Activated CD4-positive, alpha-beta memory T cell treated with anti-CD3 and anti-CD28 coated beads, Interleukin-2, amount 10 ng/mL, durations not matched to agents 7 days and 5 days (primary cell): Measurements from ENCODE around the gene PHLDA3. TPM values are rescaled to one million over a fixed set of nuclear protein-coding genes. Genes with fewer than 3 reads are reported as not detected.
A peak's percentile ranks its signal among the peaks of the same experiment; 100 is the strongest.
"Not testable (repeated sequence)": the region's sequence is repeated elsewhere in the genome, so short reads cannot be mapped to it uniquely, and the experiment has no call there.

Experiments
- CTCF ChIA-PET: fragments of 350-600 bp; sonication (Branson Sonifier 250); formaldehyde crosslinking; loops from one replicate; lab custom pipeline; 2021; ENCODE audit warnings: antibody characterized with exemption, inconsistent platforms; lab: Charles Lee
- POLR2A ChIA-PET: fragments of 350-600 bp; sonication (Branson Sonifier 250); formaldehyde crosslinking; loops from one replicate; lab custom pipeline; 2021; ENCODE audit warnings: antibody characterized with exemption; lab: Charles Lee
- DNase-seq: peaks from one replicate; pipeline ENCODE4 v3.0.0-alpha.2; 2020
- H3K27ac Mint-ChIP-seq: one replicate; pipeline ENCODE4 v1.8.0; 2021; ENCODE audit warnings: mild to moderate bottlenecking, mixed read lengths
- H3K27me3 Mint-ChIP-seq: one replicate; pipeline ENCODE4 v1.8.0; 2021; ENCODE audit warnings: mixed read lengths
- H3K36me3 Mint-ChIP-seq: one replicate; pipeline ENCODE4 v1.8.0; 2021; ENCODE audit warnings: low read depth, mixed read lengths
- H3K4me1 Mint-ChIP-seq: one replicate; pipeline ENCODE4 v1.8.0; 2021; ENCODE audit warnings: mixed read lengths
- H3K4me3 Mint-ChIP-seq: one replicate; pipeline ENCODE4 v1.8.0; 2021; ENCODE audit warnings: mild to moderate bottlenecking, mixed read lengths
- H3K9me3 Mint-ChIP-seq: one replicate; pipeline ENCODE4 v1.8.0; 2021; ENCODE audit warnings: mixed read lengths
- total RNA-seq, 2 experiments: library from RNA; stranded (reverse); gene quantifications; one replicate each; pipeline ENCODE4 v1.2.3, GENCODE V29; 2021

Gene PHLDA3
- total RNA-seq, 2 experiments from 2014 or later = 9.0 to 11.4 TPM

- CTCF ChIA-PET, H3K4me3 Mint-ChIP-seq, H3K4me1 Mint-ChIP-seq, H3K27ac Mint-ChIP-seq, DNase-seq, H3K9me3 Mint-ChIP-seq, H3K27me3 Mint-ChIP-seq: not testable (repeated sequence)
- H3K36me3 Mint-ChIP-seq = peaks cover 61% of the 10 kb centered on the region
- POLR2A ChIA-PET = interaction anchor here (2.3 kb wide), 1 partner anchor 13 kb away, joined by 7 read pairs; the partner anchor contains the start of gene CSRP1
Measured at GRCh38 chr1:201493026-201493656, 24.2 kb upstream of the PHLDA3 start.

- H3K4me1 Mint-ChIP-seq = peaks cover 7% of the 10 kb centered on the region
- DNase-seq = no peak
- H3K36me3 Mint-ChIP-seq = peaks cover 68% of the 10 kb centered on the region
- POLR2A ChIA-PET = interaction anchor here (2.0 kb wide), 1 partner anchor 14 kb away, joined by 9 read pairs; the partner anchor contains the start of gene CSRP1
- no peak overlapping the region for H3K4me3 Mint-ChIP-seq
- H3K27ac Mint-ChIP-seq = no peak overlapping the region
- no peaks in the 10 kb centered on the region for H3K27me3 Mint-ChIP-seq
- CTCF ChIA-PET = interaction anchor here (1.1 to 15.2 kb wide), 3 partner anchors 9 to 22 kb away, joined by 5 to 350 read pairs (median 11); no protein-coding TSS in a partner anchor
- H3K9me3 Mint-ChIP-seq = no peaks in the 10 kb centered on the region
Measured at GRCh38 chr1:201491896-201492511, 23.0 kb upstream of the PHLDA3 start.

DNA sequence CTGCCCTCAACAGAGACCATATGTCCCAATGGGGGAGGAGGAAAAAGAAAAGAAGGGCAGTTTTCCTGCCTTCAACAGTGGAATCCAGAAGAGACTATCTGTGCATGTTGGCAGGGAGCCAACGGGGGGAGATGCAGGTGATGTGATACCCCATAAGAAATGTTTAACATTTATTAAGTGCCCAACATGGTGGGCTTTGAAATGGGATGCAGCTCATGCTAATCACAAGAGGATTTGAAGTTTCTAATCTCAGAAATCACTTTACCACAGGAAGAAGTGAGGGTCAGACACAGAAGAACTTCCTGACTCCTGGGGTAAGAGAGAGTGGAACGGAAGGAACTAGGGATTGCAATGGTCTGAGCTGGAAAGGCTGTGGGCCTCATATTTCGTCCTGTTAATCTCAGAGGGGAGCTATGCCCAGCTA is 21.7 kb upstream of the PHLDA3 start:
- H3K27ac Mint-ChIP-seq = no peak overlapping the region

GRCh38 chr1:201489643-201490261 is 20.8 kb upstream of the PHLDA3 start:
- DNase-seq = no peak
- ChIA-PET CTCF (interaction anchor here (1.2 to 15.2 kb wide), 2 partner anchors 24 to 70 kb away, joined by 3 to 350 read pairs; no protein-coding TSS in a partner anchor), POLR2A (no interaction called here)
- H3K4me1 Mint-ChIP-seq = peaks cover 10% of the 10 kb centered on the region
- peaks cover 57% of the 10 kb centered on the region for H3K36me3 Mint-ChIP-seq
- no peak overlapping the region for H3K27ac Mint-ChIP-seq
- H3K9me3 Mint-ChIP-seq = no peaks in the 10 kb centered on the region
- H3K4me3 Mint-ChIP-seq = no peak overlapping the region
- no peaks in the 10 kb centered on the region for H3K27me3 Mint-ChIP-seq

More for the DNA sequence above, 21.7 kb upstream of the PHLDA3 start:
- peaks cover 10% of the 10 kb centered on the region for H3K4me1 Mint-ChIP-seq
- CTCF ChIA-PET = interaction anchor here (1.1 to 15.2 kb wide), 5 partner anchors 8 to 69 kb away, joined by 3 to 350 read pairs (median 5); no protein-coding TSS in a partner anchor
- peaks cover 66% of the 10 kb centered on the region for H3K36me3 Mint-ChIP-seq
- no peaks in the 10 kb centered on the region for H3K27me3 Mint-ChIP-seq
- H3K9me3 Mint-ChIP-seq = no peaks in the 10 kb centered on the region
- POLR2A ChIA-PET = interaction anchor here (1.0 to 2.0 kb wide), 2 partner anchors 9 to 16 kb away, joined by 3 to 9 read pairs; partner anchors contain the start of gene CSRP1
- no peak overlapping the region for H3K4me3 Mint-ChIP-seq
- no peak for DNase-seq

DNA sequence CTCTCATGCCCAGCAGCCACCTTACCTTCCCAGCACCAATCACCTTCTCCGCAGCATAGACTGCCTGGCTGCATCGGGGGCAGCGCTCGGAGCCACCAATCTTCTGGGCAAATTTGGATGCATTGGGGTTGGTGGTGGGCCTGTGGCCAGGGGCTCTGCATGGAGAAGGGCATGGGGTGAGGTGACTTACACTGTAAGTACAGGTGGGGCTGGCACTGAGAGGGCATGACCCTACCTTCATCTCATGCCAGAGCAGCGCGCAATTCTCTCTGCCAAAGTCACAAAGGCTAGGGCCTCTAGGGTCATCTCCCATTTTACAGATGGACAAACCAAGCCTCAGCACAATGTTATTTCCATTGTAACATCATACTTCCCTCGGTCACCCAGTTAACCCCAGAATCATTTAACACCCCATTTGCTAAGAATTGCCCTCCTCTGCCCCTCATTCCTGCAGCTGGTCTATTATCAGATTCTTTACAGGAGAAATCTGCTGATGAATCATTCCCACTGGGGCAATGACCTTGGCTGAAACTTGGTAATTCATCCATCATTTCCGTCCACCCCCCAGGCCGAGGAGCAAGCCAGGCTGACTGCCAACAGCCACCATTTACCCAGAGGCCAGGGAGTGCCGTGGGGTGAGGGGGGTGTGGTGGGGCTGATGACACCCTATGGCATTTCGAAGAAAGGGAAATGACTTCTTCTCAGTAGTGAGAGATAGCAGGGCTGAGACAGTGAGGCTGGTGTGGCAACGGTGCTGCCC is 20.0 kb upstream of the PHLDA3 start:
- Mint-ChIP-seq H3K27ac (no peak overlapping the region), H3K4me1 (peaks cover 10% of the 10 kb centered on the region), H3K4me3 (no peak overlapping the region), H3K36me3 (peaks cover 49% of the 10 kb centered on the region), H3K27me3 (no peaks in the 10 kb centered on the region), H3K9me3 (no peaks in the 10 kb centered on the region)
- DNase-seq = no peak
- ChIA-PET CTCF (interaction anchor here (15.2 kb wide), 1 partner anchor 25 kb away, joined by 350 read pairs; no protein-coding TSS in a partner anchor), POLR2A (interaction anchor here (3.9 kb wide), 1 partner anchor 18 kb away, joined by 18 read pairs; the partner anchor contains the start of gene CSRP1)

DNA sequence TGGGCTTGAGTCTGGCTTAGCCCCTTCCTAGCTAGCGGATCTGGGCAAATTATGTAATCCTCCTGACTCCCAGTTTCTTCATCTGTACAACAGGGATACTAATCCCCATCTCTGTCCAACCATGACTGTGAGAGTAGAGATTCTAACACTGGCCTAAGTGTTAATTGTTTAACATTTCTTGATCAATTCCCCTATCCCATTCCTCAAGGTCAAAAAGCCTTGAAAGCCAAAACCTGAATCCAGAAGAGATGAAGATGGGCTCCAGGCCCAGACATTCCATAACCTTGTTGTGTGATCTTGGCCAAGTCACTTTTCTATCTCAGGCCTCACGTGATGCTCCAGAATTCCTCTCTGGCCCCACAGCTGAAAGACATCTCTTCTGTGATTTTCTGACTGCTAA is 18.8 kb upstream of the PHLDA3 start:
- Mint-ChIP-seq H3K27me3 (no peaks in the 10 kb centered on the region), H3K36me3 (peaks cover 43% of the 10 kb centered on the region), H3K9me3 (no peaks in the 10 kb centered on the region), H3K27ac (no peak overlapping the region), H3K4me3 (no peak overlapping the region), H3K4me1 (peaks cover 10% of the 10 kb centered on the region)
- no peak for DNase-seq
- ChIA-PET CTCF (interaction anchor here (0.7 to 15.2 kb wide), 3 partner anchors 26 to 43 kb away, joined by 3 to 350 read pairs (median 3); no protein-coding TSS in a partner anchor), POLR2A (interaction anchor here (1.7 to 3.9 kb wide), 2 partner anchors 15 to 19 kb away, joined by 6 to 18 read pairs; partner anchors contain the start of gene CSRP1)

GRCh38 chr1:201486187-201486586 is 17.2 kb upstream of the PHLDA3 start:
- no peak for DNase-seq
- Mint-ChIP-seq H3K36me3 (peaks cover 34% of the 10 kb centered on the region), H3K27ac (no peak overlapping the region), H3K9me3 (no peaks in the 10 kb centered on the region), H3K4me1 (peaks cover 24% of the 10 kb centered on the region), H3K27me3 (peaks cover 5% of the 10 kb centered on the region), H3K4me3 (no peak overlapping the region)
- POLR2A ChIA-PET = interaction anchor here (1.3 to 3.9 kb wide), 4 partner anchors 10 to 20 kb away, joined by 3 to 18 read pairs (median 6); partner anchors contain the start of gene CSRP1
- CTCF ChIA-PET = interaction anchor here (0.6 to 15.2 kb wide), 4 partner anchors 21 to 408 kb away, joined by 5 to 350 read pairs (median 8); partner anchors contain the start of gene CSRP1

DNA sequence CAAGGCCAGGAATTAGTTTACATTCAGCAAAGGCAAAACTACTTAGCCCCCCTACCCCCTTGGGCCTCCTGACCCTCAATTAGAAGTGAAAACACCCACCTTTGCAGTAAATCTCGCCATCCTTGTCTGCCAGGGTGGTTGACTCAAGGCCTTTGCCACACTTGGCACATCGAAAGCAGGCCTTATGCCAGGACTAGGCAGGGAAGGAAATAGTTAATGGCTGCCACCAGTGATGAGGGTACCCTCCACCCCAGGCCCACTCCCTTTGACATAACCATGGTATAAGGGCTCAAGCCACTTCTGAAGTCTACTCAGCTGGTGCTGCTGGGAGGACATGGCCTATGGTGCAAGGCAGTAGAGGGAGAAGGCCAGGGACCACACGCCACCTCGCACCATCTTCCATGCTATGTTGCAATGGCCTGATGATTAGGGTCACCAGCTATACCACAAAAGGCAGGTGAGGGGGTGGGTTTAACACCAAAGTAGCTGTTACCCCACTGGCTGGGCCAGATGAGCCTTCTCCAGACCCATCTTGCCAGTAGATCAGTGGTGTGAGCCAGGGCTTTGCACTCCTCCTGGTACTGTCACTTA is 16.3 kb upstream of the PHLDA3 start:
- Mint-ChIP-seq H3K4me3 (no peak overlapping the region), H3K4me1 (peaks cover 28% of the 10 kb centered on the region), H3K27me3 (peaks cover 9% of the 10 kb centered on the region), H3K36me3 (peaks cover 30% of the 10 kb centered on the region), H3K27ac (no peak overlapping the region), H3K9me3 (no peaks in the 10 kb centered on the region)
- CTCF ChIA-PET = interaction anchor here (1.3 to 15.2 kb wide), 3 partner anchors 22 to 37 kb away, joined by 6 to 350 read pairs (median 11); partner anchors contain the start of gene CSRP1
- POLR2A ChIA-PET = interaction anchor here (1.5 to 3.9 kb wide), 2 partner anchors 9 to 21 kb away, joined by 3 to 18 read pairs; partner anchors contain the start of gene CSRP1
- DNase-seq = no peak

DNA sequence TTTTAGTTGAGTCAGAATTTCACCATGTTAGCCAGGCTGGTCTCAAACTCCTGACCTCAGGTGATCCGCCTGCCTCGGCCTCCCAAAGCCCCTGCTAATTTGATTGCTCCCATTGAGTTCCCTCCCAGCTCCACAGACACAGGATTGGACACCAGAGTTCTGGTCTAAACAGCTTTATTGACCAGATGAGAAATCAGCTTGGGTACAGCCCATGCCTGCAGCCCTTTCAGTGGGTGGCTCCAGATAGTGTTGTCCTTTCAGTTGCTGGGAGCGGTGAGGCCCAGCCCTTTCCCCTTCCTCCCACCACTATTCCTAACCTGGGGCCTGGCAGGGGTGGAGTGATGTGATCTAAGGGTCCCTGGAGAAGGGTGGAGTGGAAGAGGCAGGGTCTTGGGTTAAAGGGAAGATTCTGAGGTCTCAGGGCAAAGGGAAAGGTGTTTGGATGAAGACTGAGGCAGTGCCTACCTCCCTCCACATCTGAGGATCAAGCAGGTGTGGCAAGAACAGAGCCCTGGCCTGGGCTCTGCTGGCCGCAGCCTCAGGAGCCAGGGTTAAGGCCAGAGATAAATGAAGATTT is 14.5 kb upstream of the PHLDA3 start:
- POLR2A ChIA-PET = interaction anchor here (2.8 to 4.6 kb wide), 3 partner anchors 23 to 32 kb away, joined by 9 to 48 read pairs (median 43); partner anchors contain the start of gene CSRP1
- Mint-ChIP-seq H3K4me3 (no peak overlapping the region), H3K27ac (no peak overlapping the region), H3K27me3 (peaks cover 9% of the 10 kb centered on the region), H3K36me3 (peaks cover 18% of the 10 kb centered on the region), H3K9me3 (no peaks in the 10 kb centered on the region), H3K4me1 (peaks cover 34% of the 10 kb centered on the region)
- DNase-seq = no peak
- CTCF ChIA-PET = interaction anchor here (2.2 to 15.2 kb wide), 6 partner anchors 8 to 50 kb away, joined by 7 to 350 read pairs (median 54); partner anchors contain the start of genes CSRP1 and PHLDA3

GRCh38 chr1:201482755-201483154 is 13.8 kb upstream of the PHLDA3 start:
- Mint-ChIP-seq H3K27ac (peak overlapping the region; percentile 34), H3K4me3 (no peak overlapping the region), H3K9me3 (no peaks in the 10 kb centered on the region), H3K4me1 (peaks cover 34% of the 10 kb centered on the region), H3K36me3 (peaks cover 13% of the 10 kb centered on the region), H3K27me3 (peaks cover 9% of the 10 kb centered on the region)
- ChIA-PET CTCF (interaction anchor here (1.4 to 15.2 kb wide), 14 partner anchors 8 to 52 kb away, joined by 3 to 350 read pairs (median 12); partner anchors contain the start of genes CSRP1 and PHLDA3), POLR2A (interaction anchor here (1.3 to 4.6 kb wide), 5 partner anchors 14 to 48 kb away, joined by 3 to 48 read pairs (median 18); partner anchors contain the start of genes CSRP1 and PHLDA3)
- no peak for DNase-seq
